ENCODE measurements around the gene VASH2. TPM values are rescaled to one million over a fixed set of nuclear protein-coding genes. Genes with fewer than 3 reads are reported as not detected.

VASH2 gene
- total and polyA plus RNA-seq, 2 donors (not counting 1 experiment from before 2014, with no cell fraction given) = 0.06 TPM; not detected in 1

- H3K9me3 ChIP-seq (ENCODE audit: control extremely low read depth in 1 of 3, control insufficient read depth in 2 of 3, insufficient read depth in 1 of 3, low read length in 2 of 3) = no peaks in the 10 kb centered on the region
- H3K4me1 ChIP-seq (ENCODE audit: control insufficient read depth in 2 of 2, insufficient read depth in 2 of 2, low read length in 2 of 2) = no peaks in the 10 kb centered on the region
- intact Hi-C loops (cut with micrococcal nuclease) = no loop called here
- H3K4me2 ChIP-seq (replicated peaks; ENCODE audit: low read depth, low read length, poor library complexity, severe bottlenecking) = no peak overlapping the region
- no peaks in the 10 kb centered on the region for H4K20me1 ChIP-seq (ENCODE audit: control insufficient read depth, insufficient read depth, low read length, poor library complexity, severe bottlenecking)
- Mint-ChIP-seq H3K4me3 (no peak overlapping the region), H3K4me1 (no peaks in the 10 kb centered on the region), H3K27ac (no peak overlapping the region), H3K9me3 (ENCODE audit: insufficient read depth) (no peaks in the 10 kb centered on the region), H3K27me3 (peaks cover 3% of the 10 kb centered on the region)
- no peak for DNase-seq
- no peaks in the 10 kb centered on the region for H3K27me3 ChIP-seq (replicated peaks in 1 of 4; ENCODE audit: control extremely low read depth in 1 of 4, control insufficient read depth in 3 of 4, insufficient read depth in 4 of 4, low read length in 3 of 4)
- no peaks in the 10 kb centered on the region for H3K79me2 ChIP-seq (ENCODE audit: control insufficient read depth, insufficient read depth, low read length)
- no peak overlapping the region for H2AFZ ChIP-seq (ENCODE audit: insufficient read depth, low read depth, low read length, poor library complexity, severe bottlenecking)
- 75% methylated on average over 2 of the region's 3 CpGs for WGBS (ENCODE audit: insufficient coverage)
- ChIA-PET CTCF (interaction anchor here (1.0 to 1.4 kb wide), 3 partner anchors 16 to 303 kb away, joined by 3 to 5 read pairs (median 3); no protein-coding TSS in a partner anchor), POLR2A (no interaction called here)
- no peak for ATAC-seq (ENCODE audit: low read depth)
- no peak for TF ChIP-seq EZH2 (IDR thresholded peaks at IDR 0.05; ENCODE audit: borderline replicate concordance, insufficient read depth, low read depth, low read length, poor library complexity, severe bottlenecking)
- TF ChIP-seq CTCF (IDR thresholded peaks at IDR 0.05) = no peak
- peaks cover 0 to 1% of the 10 kb centered on the region in 2 experiments for H3K36me3 ChIP-seq (replicated peaks in 1 of 2; ENCODE audit: control extremely low read depth in 1 of 2, control insufficient read depth in 1 of 2, extremely low read depth in 1 of 2, insufficient read depth in 2 of 2, low read length in 1 of 2)
- H3K4me3 ChIP-seq (ENCODE audit: control extremely low read depth in 1 of 5, extremely low read depth in 1 of 5, insufficient read depth in 1 of 5, low read depth in 2 of 5, low read length in 4 of 5) = no peak overlapping the region
- H3K27ac ChIP-seq (ENCODE audit: low read length in 2 of 2) = no peak overlapping the region
- H3K9ac ChIP-seq (ENCODE audit: low read length) = no peak overlapping the region
These were observed 18.1 kb downstream of the VASH2 start for GRCh38 chr1:212968368-212968863.

- Histone ChIP-seq H3K36me3 (replicated peaks in 1 of 2; ENCODE audit: control extremely low read depth in 1 of 2, control insufficient read depth in 1 of 2, extremely low read depth in 1 of 2, insufficient read depth in 2 of 2, low read length in 1 of 2) (no peaks in the 10 kb centered on the region), H3K9me3 (ENCODE audit: control extremely low read depth in 1 of 3, control insufficient read depth in 2 of 3, insufficient read depth in 1 of 3, low read length in 2 of 3) (no peaks in the 10 kb centered on the region), H3K9ac (ENCODE audit: low read length) (no peak overlapping the region), H3K4me3 (ENCODE audit: control extremely low read depth in 1 of 5, extremely low read depth in 1 of 5, insufficient read depth in 1 of 5, low read depth in 2 of 5, low read length in 4 of 5) (no peak overlapping the region), H2AFZ (ENCODE audit: insufficient read depth, low read depth, low read length, poor library complexity, severe bottlenecking) (no peak overlapping the region), H3K4me1 (ENCODE audit: control insufficient read depth in 2 of 2, insufficient read depth in 2 of 2, low read length in 2 of 2) (no peaks in the 10 kb centered on the region), H3K27ac (ENCODE audit: low read length in 2 of 2) (no peak overlapping the region), H4K20me1 (ENCODE audit: control insufficient read depth, insufficient read depth, low read length, poor library complexity, severe bottlenecking) (no peaks in the 10 kb centered on the region), H3K4me2 (replicated peaks; ENCODE audit: low read depth, low read length, poor library complexity, severe bottlenecking) (no peak overlapping the region), H3K79me2 (ENCODE audit: control insufficient read depth, insufficient read depth, low read length) (no peaks in the 10 kb centered on the region), H3K27me3 (replicated peaks in 1 of 4; ENCODE audit: control extremely low read depth in 1 of 4, control insufficient read depth in 3 of 4, insufficient read depth in 4 of 4, low read length in 3 of 4) (no peaks in the 10 kb centered on the region)
- 94% methylated on average over 3 of the region's 4 CpGs for WGBS (ENCODE audit: insufficient coverage)
- no peak for DNase-seq
- H3K4me3 Mint-ChIP-seq = no peak overlapping the region
- no peak for ATAC-seq (ENCODE audit: low read depth)
- ChIA-PET CTCF (no interaction called here), POLR2A (no interaction called here)
- no peak overlapping the region for H3K27ac Mint-ChIP-seq
- intact Hi-C loops (cut with micrococcal nuclease) = no loop called here
- peaks cover 3% of the 10 kb centered on the region for H3K27me3 Mint-ChIP-seq
- H3K4me1 Mint-ChIP-seq = no peaks in the 10 kb centered on the region
- no peaks in the 10 kb centered on the region for H3K9me3 Mint-ChIP-seq (ENCODE audit: insufficient read depth)
- TF ChIP-seq EZH2 (IDR thresholded peaks at IDR 0.05; ENCODE audit: borderline replicate concordance, insufficient read depth, low read depth, low read length, poor library complexity, severe bottlenecking) (no peak), CTCF (IDR thresholded peaks at IDR 0.05) (no peak)
These were observed 19.7 kb downstream of the VASH2 start for GRCh38 chr1:212970085-212970484.

Measured in B cell (primary cell).